ENCODE results near the gene TOR4A.

Gene TOR4A

DNA sequence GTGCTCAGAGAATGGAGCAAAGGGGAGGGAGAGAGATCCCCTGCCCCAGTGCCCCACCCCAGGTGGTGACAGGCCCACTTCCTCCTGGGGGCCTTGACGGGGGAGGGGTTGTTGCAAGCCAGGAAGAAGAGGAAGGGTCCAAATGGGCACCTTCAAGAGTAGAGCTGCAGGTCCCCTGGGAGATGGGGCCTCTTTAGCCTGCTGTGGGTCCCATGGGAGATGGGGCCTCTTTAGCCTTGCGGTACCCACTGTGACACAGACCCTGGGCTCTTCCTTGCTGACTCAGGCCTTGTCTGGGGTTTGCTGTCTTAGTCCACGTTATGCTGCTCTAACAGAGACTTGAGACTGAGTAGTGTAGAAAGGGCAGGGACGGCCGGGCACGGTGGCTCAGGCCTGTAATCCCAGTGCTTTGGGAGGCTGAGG lies 9.6 kb upstream of the TOR4A start:
- no peak overlapping the region for H3K27ac ChIP-seq
- no peak for TF ChIP-seq CTCF (IDR thresholded peaks at IDR 0.05)
- no peaks in the 10 kb centered on the region for H3K9me3 ChIP-seq (ENCODE audit: control insufficient read depth, low read length)
- H3K27me3 ChIP-seq (ENCODE audit: control insufficient read depth, insufficient read depth, low read length): no peaks in the 10 kb centered on the region
- H3K4me1 ChIP-seq: peaks cover 4% of the 10 kb centered on the region
- no peak overlapping the region for H3K4me2 ChIP-seq (ENCODE audit: low read length)
- H3K4me3 ChIP-seq (ENCODE audit: low read depth, low read length): no peak overlapping the region
- no peak overlapping the region for H2AFZ ChIP-seq
- H3K36me3 ChIP-seq (ENCODE audit: control insufficient read depth, insufficient read depth, low read length): no peaks in the 10 kb centered on the region
- no peak overlapping the region for H3K9ac ChIP-seq
- no peaks in the 10 kb centered on the region for H3K79me2 ChIP-seq

DNA sequence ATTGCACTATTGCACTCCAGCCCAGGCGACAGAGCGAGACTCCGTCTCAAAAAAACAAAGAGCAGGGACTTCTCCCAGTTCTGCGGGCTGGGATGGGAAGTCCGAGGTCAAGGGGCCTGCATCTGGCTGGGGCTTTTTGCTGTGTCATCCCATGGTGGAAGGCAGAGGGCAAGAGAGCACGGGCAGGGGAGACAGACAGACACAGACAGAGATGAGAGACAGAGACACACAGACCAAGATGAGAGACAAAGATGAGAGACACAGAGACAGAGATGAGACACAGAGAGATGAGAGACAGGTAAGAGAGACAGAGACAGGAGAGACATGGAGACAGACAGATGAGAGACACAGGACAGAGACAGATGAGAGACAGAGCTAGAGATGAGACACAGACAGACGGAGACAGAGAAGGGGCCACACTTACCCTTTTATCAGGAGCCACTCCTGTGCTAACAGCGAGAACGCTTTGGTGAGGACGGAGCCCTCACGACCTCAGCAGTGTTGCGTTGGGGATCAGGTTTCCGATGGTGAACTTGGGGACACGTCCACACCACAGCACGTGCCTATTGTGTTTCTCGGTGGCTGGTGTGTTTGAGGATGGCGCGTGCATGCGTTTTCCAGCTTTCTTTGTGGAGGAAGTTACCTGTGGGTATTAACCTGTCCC lies 8.9 kb upstream of the TOR4A start:
- no peaks in the 10 kb centered on the region for H3K9me3 ChIP-seq (ENCODE audit: control insufficient read depth, low read length)
- H3K36me3 ChIP-seq (ENCODE audit: control insufficient read depth, insufficient read depth, low read length): no peaks in the 10 kb centered on the region
- TF ChIP-seq CTCF (IDR thresholded peaks at IDR 0.05): no peak
- no peak overlapping the region for H3K4me3 ChIP-seq (ENCODE audit: low read depth, low read length)
- no peaks in the 10 kb centered on the region for H3K27me3 ChIP-seq (ENCODE audit: control insufficient read depth, insufficient read depth, low read length)
- H3K4me2 ChIP-seq (ENCODE audit: low read length): peak overlapping the region; percentile 28
- H3K4me1 ChIP-seq: peaks cover 4% of the 10 kb centered on the region
- no peak overlapping the region for H3K9ac ChIP-seq
- peak overlapping the region; percentile 24 for H3K27ac ChIP-seq
- no peaks in the 10 kb centered on the region for H3K79me2 ChIP-seq
- no peak overlapping the region for H2AFZ ChIP-seq

DNA sequence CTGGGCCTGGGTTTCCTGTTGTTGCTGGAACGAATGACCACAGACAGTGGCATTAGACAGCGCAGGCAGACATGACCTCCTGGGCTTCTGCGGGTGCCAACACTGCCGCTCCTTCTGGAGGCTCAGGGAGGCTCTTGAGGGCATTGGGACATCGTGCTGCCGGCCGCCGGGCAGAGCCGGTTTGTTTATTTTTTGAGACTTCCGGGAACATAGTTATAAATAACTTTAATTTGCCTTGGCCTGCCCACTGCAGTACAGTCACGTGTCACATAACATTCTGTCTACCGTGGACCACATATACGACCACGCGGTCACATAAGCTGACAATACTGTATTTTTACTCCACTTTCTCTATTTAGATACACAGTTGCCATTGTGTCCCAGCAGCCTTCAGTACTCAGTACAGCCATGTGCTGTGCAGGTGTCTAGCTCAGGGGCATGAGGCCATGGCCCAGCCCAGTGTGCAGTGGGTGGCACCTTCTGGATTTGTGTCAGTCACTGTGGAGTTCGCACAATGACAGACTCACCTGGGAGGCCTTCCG lies 8.2 kb upstream of the TOR4A start:
- H3K4me3 ChIP-seq (ENCODE audit: low read depth, low read length): no peak overlapping the region

DNA sequence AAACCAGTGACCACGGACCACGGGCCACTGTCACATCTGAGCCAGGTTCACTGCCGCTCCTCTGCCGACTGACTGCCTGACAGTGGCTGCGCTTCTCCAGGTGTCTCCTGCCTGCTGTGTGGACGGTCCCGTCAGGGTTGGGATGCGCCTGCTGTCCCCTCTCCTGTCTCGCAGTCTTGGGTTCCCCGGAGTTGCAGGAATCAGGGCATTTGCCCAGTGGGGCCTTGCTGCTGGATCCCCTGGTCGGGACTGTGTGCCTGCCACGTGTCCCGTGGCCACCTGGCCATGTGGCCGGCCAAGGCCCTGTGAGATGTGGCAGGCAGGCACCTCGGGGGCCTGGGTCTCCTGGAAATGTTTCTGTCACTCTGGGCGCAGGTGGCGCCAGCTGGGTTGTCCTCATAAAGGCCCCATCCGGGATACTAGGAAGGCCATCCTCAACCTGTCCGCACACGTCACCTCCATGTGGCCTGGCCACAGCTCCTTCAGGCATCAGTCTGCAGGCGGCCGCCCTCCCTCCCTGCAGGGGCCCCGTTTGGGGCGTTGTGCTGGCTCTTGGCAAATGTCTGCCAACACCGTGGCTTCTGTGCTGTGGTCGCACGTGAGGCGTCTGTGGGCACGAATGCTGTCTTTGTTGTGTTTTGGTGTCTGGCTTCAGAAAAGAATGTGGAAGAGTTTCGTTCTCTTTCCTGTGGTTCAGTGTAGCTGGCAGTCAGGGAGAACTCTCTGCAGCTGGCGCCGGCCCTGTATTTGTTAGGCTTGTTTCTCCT lies 6.4 kb upstream of the TOR4A start:
- Histone ChIP-seq H3K4me1 (peaks cover 4% of the 10 kb centered on the region), H2AFZ (no peak overlapping the region), H3K79me2 (no peaks in the 10 kb centered on the region), H3K9me3 (ENCODE audit: control insufficient read depth, low read length) (no peaks in the 10 kb centered on the region), H3K36me3 (ENCODE audit: control insufficient read depth, insufficient read depth, low read length) (no peaks in the 10 kb centered on the region), H3K4me2 (ENCODE audit: low read length) (no peak overlapping the region), H3K9ac (no peak overlapping the region), H3K27me3 (ENCODE audit: control insufficient read depth, insufficient read depth, low read length) (no peaks in the 10 kb centered on the region), H3K4me3 (ENCODE audit: low read depth, low read length) (no peak overlapping the region), H3K27ac (no peak overlapping the region)
- TF ChIP-seq CTCF (IDR thresholded peaks at IDR 0.05): no peak

More for the DNA sequence above, 8.2 kb upstream of the TOR4A start:
- Histone ChIP-seq H3K79me2 (no peaks in the 10 kb centered on the region), H3K4me2 (ENCODE audit: low read length) (peak overlapping the region; percentile 28), H3K27ac (peak overlapping the region; percentile 24), H3K27me3 (ENCODE audit: control insufficient read depth, insufficient read depth, low read length) (no peaks in the 10 kb centered on the region), H3K9me3 (ENCODE audit: control insufficient read depth, low read length) (no peaks in the 10 kb centered on the region), H3K36me3 (ENCODE audit: control insufficient read depth, insufficient read depth, low read length) (no peaks in the 10 kb centered on the region), H2AFZ (no peak overlapping the region), H3K9ac (no peak overlapping the region), H3K4me1 (peaks cover 4% of the 10 kb centered on the region)
- no peak for TF ChIP-seq CTCF (IDR thresholded peaks at IDR 0.05)
